D721Med (cell line): ENCODE results near the gene TBC1D22A.

Experiments used
- DNase-seq: peaks from one replicate; pipeline ENCODE4 v3.0.0; 2011; ENCODE audit warnings: low spot score; ENCODE audit not compliant: insufficient read length
- FAIRE-seq: peaks from 2 replicates; lab custom pipeline; 2011; peaks lifted over from hg19 to GRCh38; lab: Jason Lieb, UNC
- TF ChIP-seq, protein P1 (sequence below): IDR thresholded peaks from 2 replicates; pipeline ENCODE4 v1.5.1; 2012; ENCODE audit warnings: mild to moderate bottlenecking, control low read depth; ENCODE audit not compliant: insufficient read depth; ENCODE audit errors: missing control alignments

The TBC1D22A gene

GRCh38 chr22:46865642-46866041 lies 103.2 kb downstream of the TBC1D22A start:
- DNase-seq (no peak), FAIRE-seq (no peak)
- TF ChIP-seq, protein P1, sequence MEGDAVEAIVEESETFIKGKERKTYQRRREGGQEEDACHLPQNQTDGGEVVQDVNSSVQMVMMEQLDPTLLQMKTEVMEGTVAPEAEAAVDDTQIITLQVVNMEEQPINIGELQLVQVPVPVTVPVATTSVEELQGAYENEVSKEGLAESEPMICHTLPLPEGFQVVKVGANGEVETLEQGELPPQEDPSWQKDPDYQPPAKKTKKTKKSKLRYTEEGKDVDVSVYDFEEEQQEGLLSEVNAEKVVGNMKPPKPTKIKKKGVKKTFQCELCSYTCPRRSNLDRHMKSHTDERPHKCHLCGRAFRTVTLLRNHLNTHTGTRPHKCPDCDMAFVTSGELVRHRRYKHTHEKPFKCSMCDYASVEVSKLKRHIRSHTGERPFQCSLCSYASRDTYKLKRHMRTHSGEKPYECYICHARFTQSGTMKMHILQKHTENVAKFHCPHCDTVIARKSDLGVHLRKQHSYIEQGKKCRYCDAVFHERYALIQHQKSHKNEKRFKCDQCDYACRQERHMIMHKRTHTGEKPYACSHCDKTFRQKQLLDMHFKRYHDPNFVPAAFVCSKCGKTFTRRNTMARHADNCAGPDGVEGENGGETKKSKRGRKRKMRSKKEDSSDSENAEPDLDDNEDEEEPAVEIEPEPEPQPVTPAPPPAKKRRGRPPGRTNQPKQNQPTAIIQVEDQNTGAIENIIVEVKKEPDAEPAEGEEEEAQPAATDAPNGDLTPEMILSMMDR, result no peak

- DNase-seq, result no peak
- no peak for FAIRE-seq
- TF ChIP-seq, protein P1, result no peak
Measured at GRCh38 chr22:46866591-46866990, 104.1 kb downstream of the TBC1D22A start.

DNA sequence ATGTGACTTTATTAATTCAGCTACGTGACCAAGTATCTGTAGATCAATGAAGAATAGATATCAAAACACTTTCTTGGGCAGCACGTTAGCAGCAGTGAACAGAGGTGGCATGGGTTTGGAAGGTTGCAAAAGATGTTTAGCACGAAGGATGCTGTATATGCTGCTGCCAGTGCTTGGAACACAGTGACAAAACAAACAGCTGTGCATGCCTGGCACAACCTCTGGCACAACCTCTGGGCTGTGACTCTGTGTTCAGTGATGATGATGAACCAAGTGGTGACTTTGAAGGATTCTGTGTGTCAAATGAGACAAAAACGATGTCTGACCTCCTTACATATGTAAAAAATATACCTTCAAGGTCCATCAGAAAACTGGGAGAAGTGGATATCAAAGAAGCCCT lies 104.7 kb downstream of the TBC1D22A start:
- TF ChIP-seq, protein P1, result no peak
- no peak for FAIRE-seq
- no peak for DNase-seq

GRCh38 chr22:46869329-46869728 lies 106.9 kb downstream of the TBC1D22A start:
- TF ChIP-seq, protein P1, result no peak
- DNase-seq (no peak), FAIRE-seq (no peak)

- FAIRE-seq, result no peak
- TF ChIP-seq, protein P1, result no peak
- DNase-seq, result no peak
Measured at GRCh38 chr22:46869831-46870441, 107.5 kb downstream of the TBC1D22A start.

- DNase-seq (no peak), FAIRE-seq (no peak)
- TF ChIP-seq, protein P1, result no peak
Measured at GRCh38 chr22:46871826-46872225, 109.4 kb downstream of the TBC1D22A start.

GRCh38 chr22:46875089-46875488 lies 112.6 kb downstream of the TBC1D22A start:
- DNase-seq (no peak), FAIRE-seq (no peak)
- TF ChIP-seq, protein P1, result no peak
